Activated naive CD8-positive, alpha-beta T cell treated with anti-CD3 and anti-CD28 coated beads, Interleukin-2, amount 50 U/mL, for 24 hours (primary cell): Measurements from ENCODE around the gene HES1.
"Not testable (repeated sequence)": the region's sequence is repeated elsewhere in the genome, so short reads cannot be mapped to it uniquely, and the experiment has no call there.

Experiments
- ATAC-seq: fragments of 150-1000 bp; cut with Tn5 transposase; one replicate; pipeline ENCODE4 v1.10.0; 2021
- DNase-seq: peaks from one replicate; pipeline ENCODE4 v3.0.0; 2021
- H3K27ac Mint-ChIP-seq: one replicate; pipeline ENCODE4 v1.8.0; 2021; ENCODE audit warnings: mild to moderate bottlenecking, mixed read lengths
- H3K27me3 Mint-ChIP-seq: one replicate; pipeline ENCODE4 v1.8.0; 2021; ENCODE audit warnings: mixed read lengths
- H3K36me3 Mint-ChIP-seq: one replicate; pipeline ENCODE4 v1.8.0; 2021; ENCODE audit warnings: low read depth, mixed read lengths
- H3K4me1 Mint-ChIP-seq: one replicate; pipeline ENCODE4 v1.8.0; 2021; ENCODE audit warnings: mixed read lengths
- H3K4me3 Mint-ChIP-seq: one replicate; pipeline ENCODE4 v1.8.0; 2021; ENCODE audit warnings: mild to moderate bottlenecking, moderate library complexity, mixed read lengths
- H3K9me3 Mint-ChIP-seq: one replicate; pipeline ENCODE4 v1.8.0; 2021; ENCODE audit warnings: mixed read lengths

The HES1 gene

GRCh38 chr3:194135806-194136518 is at the start of gene HES1:
TSS of gene HES1 (plus strand) at chr3:194136148. CDS start at chr3:194136381, 233 bp downstream.
- Mint-ChIP-seq H3K4me1 (peaks cover 67% of the 10 kb centered on the region), H3K27ac (peak within 1 kb of the TSS; percentile 81), H3K36me3 (no peaks in the 10 kb centered on the region), H3K27me3 (peaks cover 74% of the 10 kb centered on the region), H3K9me3 (no peaks in the 10 kb centered on the region), H3K4me3 (peak within 1 kb of the TSS; percentile 76)
- ATAC-seq, result peak; percentile 25
- peak; percentile 62 for DNase-seq

- Mint-ChIP-seq H3K27ac (no peak overlapping the region), H3K9me3 (no peaks in the 10 kb centered on the region), H3K4me1 (peaks cover 14% of the 10 kb centered on the region), H3K36me3 (no peaks in the 10 kb centered on the region), H3K4me3 (no peak overlapping the region), H3K27me3 (peaks cover 11% of the 10 kb centered on the region)
- DNase-seq (no peak), ATAC-seq (no peak)
Measured at GRCh38 chr3:194086388-194087075, 49.4 kb upstream of the HES1 start.

DNA sequence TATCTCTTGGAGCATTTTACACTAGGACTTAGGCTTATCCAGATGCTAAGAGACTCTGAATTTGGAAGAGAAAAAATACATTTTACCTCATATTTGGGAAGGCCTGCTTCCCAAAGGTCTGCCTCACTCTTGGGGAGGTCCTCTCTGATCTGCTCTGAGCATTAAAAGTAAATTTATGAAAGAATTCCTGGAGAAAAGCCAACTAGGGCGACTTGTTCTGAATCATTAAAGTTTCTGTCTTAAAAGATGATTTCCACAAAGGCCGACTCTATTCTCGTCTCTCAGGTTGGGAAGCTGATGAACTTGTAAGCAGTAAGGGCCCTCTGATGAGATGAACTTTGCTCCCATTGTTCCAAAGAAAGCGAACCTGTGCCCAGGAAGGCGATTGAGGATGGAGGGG is 48.7 kb upstream of the HES1 start:
- no peak overlapping the region for H3K27ac Mint-ChIP-seq
- no peaks in the 10 kb centered on the region for H3K36me3 Mint-ChIP-seq
- H3K9me3 Mint-ChIP-seq, result no peaks in the 10 kb centered on the region
- no peak for ATAC-seq
- no peak for DNase-seq
- peaks cover 14% of the 10 kb centered on the region for H3K4me1 Mint-ChIP-seq
- H3K4me3 Mint-ChIP-seq, result no peak overlapping the region
- peaks cover 11% of the 10 kb centered on the region for H3K27me3 Mint-ChIP-seq

DNA sequence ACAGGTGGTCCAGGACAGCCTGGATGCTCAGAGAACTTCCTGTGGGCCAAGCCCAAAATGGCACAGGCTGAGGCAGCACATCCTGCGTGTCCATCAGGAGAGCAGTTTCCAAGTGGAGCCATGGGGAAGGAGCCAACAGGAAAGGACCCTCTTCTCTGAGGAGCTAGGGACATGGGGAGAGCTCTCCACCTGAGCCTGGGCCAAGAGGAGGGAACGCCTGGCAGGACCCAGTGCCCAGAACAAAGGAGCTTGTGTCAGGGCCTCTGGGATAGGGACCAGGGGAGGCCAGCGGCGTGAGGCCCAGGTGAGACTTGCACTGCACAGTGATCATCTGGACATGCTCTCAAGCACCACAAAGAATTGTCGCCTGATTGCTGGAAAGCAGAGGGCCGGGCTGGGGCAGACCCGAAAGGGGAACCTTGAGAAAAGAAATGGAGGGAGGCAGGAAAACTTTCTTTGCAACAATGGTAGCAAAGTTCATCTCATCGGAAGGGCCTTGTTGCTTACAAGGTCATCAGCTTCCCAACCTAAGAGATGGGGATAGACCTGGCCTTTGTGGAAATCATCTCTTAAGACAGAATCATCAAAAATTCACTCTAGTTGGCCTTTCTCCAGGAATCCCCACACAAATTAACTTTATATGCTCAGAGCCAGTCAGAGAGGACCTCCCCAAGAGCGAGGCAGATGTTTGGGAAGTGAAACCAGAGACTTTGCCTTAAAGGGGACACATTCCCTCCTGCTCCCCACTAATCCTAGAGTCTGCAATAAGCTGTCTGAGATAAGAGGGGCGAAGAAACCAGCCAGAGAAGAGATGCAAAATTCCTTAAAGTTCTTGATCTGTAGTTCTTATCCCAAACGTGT is 47.7 kb upstream of the HES1 start:
- no peak for ATAC-seq
- Mint-ChIP-seq H3K27me3 (peaks cover 11% of the 10 kb centered on the region), H3K27ac (no peak overlapping the region), H3K4me1 (peaks cover 14% of the 10 kb centered on the region), H3K9me3 (no peaks in the 10 kb centered on the region), H3K4me3 (no peak overlapping the region), H3K36me3 (no peaks in the 10 kb centered on the region)
- DNase-seq, result no peak

GRCh38 chr3:194089357-194090177 is 46.4 kb upstream of the HES1 start:
- Mint-ChIP-seq H3K27me3 (peaks cover 6% of the 10 kb centered on the region), H3K4me3 (no peak overlapping the region), H3K4me1 (peaks cover 6% of the 10 kb centered on the region), H3K36me3 (no peaks in the 10 kb centered on the region), H3K9me3 (no peaks in the 10 kb centered on the region), H3K27ac (no peak overlapping the region)
- ATAC-seq, result peak; percentile 79
- peak; percentile 34 for DNase-seq

DNA sequence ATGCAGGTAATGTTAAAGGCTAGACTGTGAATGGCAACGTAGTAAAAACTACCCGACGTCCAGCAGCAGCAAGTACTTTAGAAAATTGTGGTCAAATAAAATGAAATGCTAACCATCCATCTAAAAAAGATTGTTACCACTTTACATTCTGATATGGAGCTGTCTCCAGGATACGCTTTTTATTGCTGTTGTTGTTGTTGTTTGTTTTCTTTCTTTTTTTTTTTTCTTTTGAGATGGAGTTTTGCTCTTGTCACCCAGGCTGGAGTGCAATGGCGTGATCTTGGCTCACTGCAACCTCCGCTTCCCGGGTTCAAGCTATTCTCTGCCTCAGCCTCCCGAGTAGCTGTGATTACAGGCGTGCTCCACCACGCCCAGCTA is 45.8 kb upstream of the HES1 start:
- not testable (repeated sequence) for ATAC-seq, H3K4me3 Mint-ChIP-seq, DNase-seq, H3K4me1 Mint-ChIP-seq, H3K9me3 Mint-ChIP-seq, H3K36me3 Mint-ChIP-seq, H3K27me3 Mint-ChIP-seq, H3K27ac Mint-ChIP-seq

- Mint-ChIP-seq H3K4me3 (no peak overlapping the region), H3K4me1 (peaks cover 12% of the 10 kb centered on the region), H3K36me3 (no peaks in the 10 kb centered on the region), H3K9me3 (no peaks in the 10 kb centered on the region), H3K27me3 (peaks cover 6% of the 10 kb centered on the region), H3K27ac (no peak overlapping the region)
- ATAC-seq (no peak), DNase-seq (no peak)
Measured at GRCh38 chr3:194090716-194091115, 45.2 kb upstream of the HES1 start.

DNA sequence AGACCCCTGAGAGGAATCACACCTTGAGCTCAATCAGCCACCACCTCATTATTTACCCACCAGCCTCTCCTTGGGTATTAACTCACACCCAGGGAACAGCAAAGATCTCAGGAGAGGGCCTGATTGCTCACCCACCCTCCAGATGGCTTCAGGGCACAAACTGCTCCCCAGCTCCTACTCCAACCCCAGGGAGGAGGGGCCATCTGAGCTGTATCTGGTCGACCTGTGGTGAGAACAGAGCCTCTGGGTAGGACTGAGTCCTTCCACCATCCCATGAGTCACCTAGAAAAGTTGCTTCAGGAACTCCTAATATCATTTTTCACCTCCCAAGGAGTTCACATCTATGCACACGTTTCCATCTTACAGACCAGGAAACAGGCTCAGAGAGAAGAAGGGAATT is 44.8 kb upstream of the HES1 start:
- Mint-ChIP-seq H3K36me3 (no peaks in the 10 kb centered on the region), H3K27me3 (peaks cover 4% of the 10 kb centered on the region), H3K27ac (no peak overlapping the region), H3K9me3 (no peaks in the 10 kb centered on the region), H3K4me3 (no peak overlapping the region), H3K4me1 (peaks cover 15% of the 10 kb centered on the region)
- ATAC-seq (no peak), DNase-seq (no peak)

- not testable (repeated sequence) for H3K27ac Mint-ChIP-seq
Measured at GRCh38 chr3:194091897-194092296, 44.1 kb upstream of the HES1 start.

DNA sequence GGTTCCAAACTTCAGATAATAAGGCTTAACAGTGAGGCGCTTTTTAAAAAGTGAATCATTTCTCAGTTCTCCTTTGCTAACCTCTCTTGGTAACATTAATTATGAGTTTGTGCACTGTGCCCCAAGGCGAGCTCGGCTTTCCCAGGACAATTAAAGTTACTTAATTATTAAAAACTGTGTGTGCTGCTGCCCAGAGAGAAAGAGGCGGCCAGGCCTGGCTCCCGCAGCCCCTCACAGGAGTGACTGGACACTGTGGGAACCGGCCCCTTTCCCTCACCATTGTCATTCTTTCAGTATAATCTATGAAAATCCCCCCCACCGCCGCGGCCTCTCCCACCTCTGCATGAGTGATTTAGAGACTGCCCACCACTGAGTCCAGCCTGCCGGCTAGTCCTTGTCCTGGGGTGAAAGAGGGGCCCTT is 43.1 kb upstream of the HES1 start:
- Mint-ChIP-seq H3K27ac (no peak overlapping the region), H3K9me3 (no peaks in the 10 kb centered on the region), H3K27me3 (no peaks in the 10 kb centered on the region), H3K36me3 (no peaks in the 10 kb centered on the region), H3K4me1 (peaks cover 15% of the 10 kb centered on the region), H3K4me3 (no peak overlapping the region)
- no peak for ATAC-seq
- DNase-seq, result no peak

More at GRCh38 chr3:194091897-194092296, 44.1 kb upstream of the HES1 start:
- H3K4me3 Mint-ChIP-seq, H3K27me3 Mint-ChIP-seq, ATAC-seq, DNase-seq, H3K36me3 Mint-ChIP-seq, H3K9me3 Mint-ChIP-seq: not testable (repeated sequence)
- peaks cover 15% of the 10 kb centered on the region for H3K4me1 Mint-ChIP-seq

DNA sequence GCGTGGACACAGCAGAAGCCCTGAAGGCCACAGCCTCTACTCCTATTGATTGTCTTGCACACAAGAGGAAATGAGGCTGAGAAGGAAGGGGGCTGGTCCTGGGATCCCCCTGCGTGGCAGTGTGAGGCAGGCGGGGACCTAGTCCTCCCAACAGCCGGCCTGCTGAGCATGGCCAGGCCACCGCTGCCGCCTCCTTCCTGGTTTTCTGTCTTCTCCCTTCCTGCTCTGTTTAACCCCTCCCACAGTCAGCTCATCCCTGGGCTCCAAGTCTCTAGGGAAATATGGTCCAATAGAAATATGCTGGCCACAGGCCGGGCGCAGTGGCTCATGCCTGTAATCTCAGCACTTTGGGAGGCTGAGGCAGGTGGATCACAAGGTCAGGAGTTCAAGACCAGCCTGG is 42.1 kb upstream of the HES1 start:
- Mint-ChIP-seq H3K9me3 (no peaks in the 10 kb centered on the region), H3K36me3 (no peaks in the 10 kb centered on the region), H3K4me3 (no peak overlapping the region), H3K27ac (no peak overlapping the region), H3K4me1 (peaks cover 21% of the 10 kb centered on the region), H3K27me3 (no peaks in the 10 kb centered on the region)
- DNase-seq (no peak), ATAC-seq (no peak)

GRCh38 chr3:194095464-194095863 is 40.5 kb upstream of the HES1 start:
- H3K27me3 Mint-ChIP-seq, result peaks cover 6% of the 10 kb centered on the region

DNA sequence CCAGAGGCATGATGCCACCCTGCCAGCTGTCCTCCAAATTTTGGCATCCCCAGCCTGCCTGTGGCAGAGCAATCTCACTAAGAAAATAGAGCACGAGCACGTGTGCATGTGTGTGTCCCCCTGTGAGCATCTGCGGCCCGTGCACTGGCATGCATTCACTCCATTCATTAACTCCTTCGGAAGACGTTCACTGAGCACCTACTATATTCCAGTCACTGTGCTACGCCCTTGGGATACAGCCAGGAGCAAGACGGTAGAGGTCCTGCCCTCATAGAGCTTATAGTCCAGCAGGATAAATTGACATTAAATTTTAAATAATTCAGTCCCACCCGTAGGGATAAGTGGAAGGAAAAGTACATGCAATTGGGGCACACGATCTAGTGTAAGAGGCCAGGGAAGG is 40.0 kb upstream of the HES1 start:
- Mint-ChIP-seq H3K9me3 (no peaks in the 10 kb centered on the region), H3K4me1 (peaks cover 17% of the 10 kb centered on the region), H3K27me3 (peaks cover 8% of the 10 kb centered on the region), H3K27ac (no peak overlapping the region), H3K4me3 (no peak overlapping the region), H3K36me3 (no peaks in the 10 kb centered on the region)
- DNase-seq, result no peak
- no peak for ATAC-seq

More at GRCh38 chr3:194095464-194095863, 40.5 kb upstream of the HES1 start:
- Mint-ChIP-seq H3K4me3 (no peak overlapping the region), H3K4me1 (peaks cover 17% of the 10 kb centered on the region), H3K36me3 (no peaks in the 10 kb centered on the region), H3K9me3 (no peaks in the 10 kb centered on the region), H3K27ac (no peak overlapping the region)
- DNase-seq (no peak), ATAC-seq (no peak)
